Measurements from ENCODE around the gene RBP7. TPM values are rescaled to one million over a fixed set of nuclear protein-coding genes. Genes with fewer than 3 reads are reported as not detected.

The RBP7 gene
- total RNA-seq (1 to 10 TPM; 1.2 to 2.2 TPM), polyA plus RNA-seq (10 to 100 TPM in 1 of 2 donors, 1 to 10 TPM in 1; 7.5 to 11.8 TPM)

DNA sequence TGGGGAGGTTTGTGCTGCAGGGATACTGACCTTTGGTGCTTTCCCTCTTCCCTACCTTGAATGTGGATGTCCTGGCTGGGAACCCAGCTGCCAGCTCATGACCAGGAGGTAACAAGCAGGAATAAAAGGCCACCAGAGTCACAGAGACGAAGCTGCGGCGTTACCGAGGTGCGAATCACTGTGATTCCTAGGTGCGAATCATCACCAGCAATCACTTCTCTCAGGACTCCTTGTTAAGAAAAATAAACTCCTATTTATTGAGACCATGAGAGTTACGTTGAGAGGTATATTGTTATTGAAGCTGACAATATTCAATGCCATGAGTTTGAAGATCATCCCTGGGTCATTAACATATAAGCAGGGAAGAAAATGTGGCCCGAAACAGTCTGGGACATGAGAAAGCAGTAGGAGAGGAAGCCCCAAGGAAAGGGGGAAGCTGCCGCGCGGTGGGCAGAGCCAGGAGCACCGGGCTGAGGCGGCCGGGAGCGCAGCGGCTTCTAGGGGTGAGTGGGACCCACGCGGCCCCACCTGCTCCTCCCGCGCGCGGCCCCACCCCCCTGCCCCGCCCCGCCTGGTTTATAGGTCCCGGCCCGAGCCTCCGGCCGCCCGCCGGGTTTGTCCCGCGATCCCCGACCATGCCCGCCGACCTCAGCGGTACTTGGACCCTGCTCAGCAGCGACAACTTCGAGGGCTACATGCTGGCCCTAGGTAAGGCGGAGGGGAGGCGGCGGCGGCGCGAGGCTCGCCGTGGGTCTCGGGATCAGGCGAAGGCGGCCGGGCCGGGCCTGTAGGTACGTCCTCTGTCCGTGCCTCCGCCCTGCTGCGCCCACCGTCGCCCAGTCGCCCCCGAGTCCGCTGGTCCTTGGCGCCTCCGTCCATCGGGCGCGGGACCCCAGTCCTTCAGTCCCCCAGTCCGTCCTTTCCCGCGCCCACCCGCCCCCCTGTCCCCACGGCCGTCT, at the start of gene RBP7:
Gene RBP7 (plus strand): TSS at position 605 of the 959 bp plus-strand sequence. CDS start 31 bp downstream, at position 636.
- H3K27me3 ChIP-seq (ENCODE audit: control insufficient read depth in 4 of 4, insufficient read depth in 4 of 4, low read length in 3 of 4), result peaks cover 0 to 3% (median 0%) of the 10 kb centered on the region in 4 donors
- H3K4me3 ChIP-seq (ENCODE audit: low read depth in 1 of 3, low read length in 3 of 3), result peak within 1 kb of the TSS in 1 of 3 donors; percentile 41
- 7% methylated on average over 71 of the region's 71 CpGs for WGBS
- TF ChIP-seq ATF3 (IDR thresholded peaks at IDR 0.05) (no peak), JUND (IDR thresholded peaks at IDR 0.05) (no peak), TAF1 (conservative IDR thresholded peaks at IDR 0.05) (no peak), FOXA2 (IDR thresholded peaks at IDR 0.05) (no peak), FOXA1 (IDR thresholded peaks at IDR 0.05) (no peak), SP1 (IDR thresholded peaks at IDR 0.05) (no peak), YY1 (IDR thresholded peaks at IDR 0.05) (no peak), NR2F2 (IDR thresholded peaks at IDR 0.05) (no peak), RAD21 (IDR thresholded peaks at IDR 0.05) (no peak), HNF4A (conservative IDR thresholded peaks at IDR 0.05) (no peak), HNF4G (IDR thresholded peaks at IDR 0.05) (no peak), RXRA (IDR thresholded peaks at IDR 0.05) (no peak)
- TF ChIP-seq, protein P1, sequence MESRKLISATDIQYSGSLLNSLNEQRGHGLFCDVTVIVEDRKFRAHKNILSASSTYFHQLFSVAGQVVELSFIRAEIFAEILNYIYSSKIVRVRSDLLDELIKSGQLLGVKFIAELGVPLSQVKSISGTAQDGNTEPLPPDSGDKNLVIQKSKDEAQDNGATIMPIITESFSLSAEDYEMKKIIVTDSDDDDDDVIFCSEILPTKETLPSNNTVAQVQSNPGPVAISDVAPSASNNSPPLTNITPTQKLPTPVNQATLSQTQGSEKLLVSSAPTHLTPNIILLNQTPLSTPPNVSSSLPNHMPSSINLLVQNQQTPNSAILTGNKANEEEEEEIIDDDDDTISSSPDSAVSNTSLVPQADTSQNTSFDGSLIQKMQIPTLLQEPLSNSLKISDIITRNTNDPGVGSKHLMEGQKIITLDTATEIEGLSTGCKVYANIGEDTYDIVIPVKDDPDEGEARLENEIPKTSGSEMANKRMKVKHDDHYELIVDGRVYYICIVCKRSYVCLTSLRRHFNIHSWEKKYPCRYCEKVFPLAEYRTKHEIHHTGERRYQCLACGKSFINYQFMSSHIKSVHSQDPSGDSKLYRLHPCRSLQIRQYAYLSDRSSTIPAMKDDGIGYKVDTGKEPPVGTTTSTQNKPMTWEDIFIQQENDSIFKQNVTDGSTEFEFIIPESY (IDR thresholded peaks at IDR 0.05), result no peak
- TF ChIP-seq, protein P2, sequence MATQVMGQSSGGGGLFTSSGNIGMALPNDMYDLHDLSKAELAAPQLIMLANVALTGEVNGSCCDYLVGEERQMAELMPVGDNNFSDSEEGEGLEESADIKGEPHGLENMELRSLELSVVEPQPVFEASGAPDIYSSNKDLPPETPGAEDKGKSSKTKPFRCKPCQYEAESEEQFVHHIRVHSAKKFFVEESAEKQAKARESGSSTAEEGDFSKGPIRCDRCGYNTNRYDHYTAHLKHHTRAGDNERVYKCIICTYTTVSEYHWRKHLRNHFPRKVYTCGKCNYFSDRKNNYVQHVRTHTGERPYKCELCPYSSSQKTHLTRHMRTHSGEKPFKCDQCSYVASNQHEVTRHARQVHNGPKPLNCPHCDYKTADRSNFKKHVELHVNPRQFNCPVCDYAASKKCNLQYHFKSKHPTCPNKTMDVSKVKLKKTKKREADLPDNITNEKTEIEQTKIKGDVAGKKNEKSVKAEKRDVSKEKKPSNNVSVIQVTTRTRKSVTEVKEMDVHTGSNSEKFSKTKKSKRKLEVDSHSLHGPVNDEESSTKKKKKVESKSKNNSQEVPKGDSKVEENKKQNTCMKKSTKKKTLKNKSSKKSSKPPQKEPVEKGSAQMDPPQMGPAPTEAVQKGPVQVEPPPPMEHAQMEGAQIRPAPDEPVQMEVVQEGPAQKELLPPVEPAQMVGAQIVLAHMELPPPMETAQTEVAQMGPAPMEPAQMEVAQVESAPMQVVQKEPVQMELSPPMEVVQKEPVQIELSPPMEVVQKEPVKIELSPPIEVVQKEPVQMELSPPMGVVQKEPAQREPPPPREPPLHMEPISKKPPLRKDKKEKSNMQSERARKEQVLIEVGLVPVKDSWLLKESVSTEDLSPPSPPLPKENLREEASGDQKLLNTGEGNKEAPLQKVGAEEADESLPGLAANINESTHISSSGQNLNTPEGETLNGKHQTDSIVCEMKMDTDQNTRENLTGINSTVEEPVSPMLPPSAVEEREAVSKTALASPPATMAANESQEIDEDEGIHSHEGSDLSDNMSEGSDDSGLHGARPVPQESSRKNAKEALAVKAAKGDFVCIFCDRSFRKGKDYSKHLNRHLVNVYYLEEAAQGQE (IDR thresholded peaks at IDR 0.05), result no peak
- peaks cover 2 to 13% (median 8%) of the 10 kb centered on the region in 4 donors for H3K4me1 ChIP-seq (ENCODE audit: control insufficient read depth in 4 of 4, insufficient read depth in 4 of 4, low read length in 3 of 4)
- no peak within 1 kb of the TSS for H3K9ac ChIP-seq (ENCODE audit: low read depth in 1 of 2, low read length in 2 of 2)
- H3K36me3 ChIP-seq (ENCODE audit: control insufficient read depth in 4 of 4, insufficient read depth in 3 of 4, low read depth in 1 of 4, low read length in 3 of 4), result no peaks in the 10 kb centered on the region
- no peaks in the 10 kb centered on the region for H3K9me3 ChIP-seq (ENCODE audit: control insufficient read depth in 4 of 4, low read length in 3 of 4)
- DNase-seq (ENCODE audit: low spot score), result no peak
- no peak within 1 kb of the TSS for H3K27ac ChIP-seq (ENCODE audit: low read depth in 1 of 2, low read length in 2 of 2)

- Histone ChIP-seq H3K27me3 (ENCODE audit: control insufficient read depth in 4 of 4, insufficient read depth in 4 of 4, low read length in 3 of 4) (no peaks in the 10 kb centered on the region), H3K9me3 (ENCODE audit: control insufficient read depth in 4 of 4, low read length in 3 of 4) (no peaks in the 10 kb centered on the region), H3K9ac (ENCODE audit: low read depth in 1 of 2, low read length in 2 of 2) (no peak overlapping the region), H3K4me1 (ENCODE audit: control insufficient read depth in 4 of 4, insufficient read depth in 4 of 4, low read length in 3 of 4) (no peaks in the 10 kb centered on the region), H3K27ac (ENCODE audit: low read depth in 1 of 2, low read length in 2 of 2) (no peak overlapping the region), H3K4me3 (ENCODE audit: low read depth in 1 of 3, low read length in 3 of 3) (no peak overlapping the region), H3K36me3 (ENCODE audit: control insufficient read depth in 4 of 4, insufficient read depth in 3 of 4, low read depth in 1 of 4, low read length in 3 of 4) (peaks cover 0 to 2% (median 0%) of the 10 kb centered on the region in 4 donors)
- no peak for DNase-seq (ENCODE audit: low spot score)
- 96% methylated on average over 8 of the region's 8 CpGs for WGBS
- no peak for TF ChIP-seq YY1 (IDR thresholded peaks at IDR 0.05)
- TF ChIP-seq MAX (IDR thresholded peaks at IDR 0.05), result no peak
- TF ChIP-seq RXRA (IDR thresholded peaks at IDR 0.05), result no peak
- TF ChIP-seq NR2F2 (IDR thresholded peaks at IDR 0.05), result no peak
- TF ChIP-seq TAF1 (conservative IDR thresholded peaks at IDR 0.05), result no peak
- no peak for TF ChIP-seq SP1 (IDR thresholded peaks at IDR 0.05)
- TF ChIP-seq GABPA (IDR thresholded peaks at IDR 0.05 in 1 of 2, conservative IDR thresholded peaks at IDR 0.05 in 1 of 2), result no peak
- no peak for TF ChIP-seq EGR1 (IDR thresholded peaks at IDR 0.05; ENCODE audit: low read depth in 2 of 2)
- TF ChIP-seq CTCF (IDR thresholded peaks at IDR 0.05; ENCODE audit: low read depth, low read length, missing input control), result no peak
- TF ChIP-seq JUND (IDR thresholded peaks at IDR 0.05), result no peak
- TF ChIP-seq FOXA1 (IDR thresholded peaks at IDR 0.05), result no peak
- TF ChIP-seq, protein P2 (IDR thresholded peaks at IDR 0.05), result no peak
- no peak for TF ChIP-seq RAD21 (IDR thresholded peaks at IDR 0.05)
- TF ChIP-seq FOXA2 (IDR thresholded peaks at IDR 0.05), result no peak
- TF ChIP-seq ATF3 (IDR thresholded peaks at IDR 0.05), result no peak
These were observed 39.3 kb upstream of the RBP7 start for GRCh38 chr1:9957726-9958125.

Data from liver (tissue), 9 donors.